D721Med (cell line): ENCODE measurements around the gene PYHIN1.
"Not testable (repeated sequence)": the region's sequence is repeated elsewhere in the genome, so short reads cannot be mapped to it uniquely, and the experiment has no call there.

Experiments used
- DNase-seq: peaks from one replicate; pipeline ENCODE4 v3.0.0; 2011; ENCODE audit warnings: low spot score; ENCODE audit not compliant: insufficient read length
- FAIRE-seq: peaks from 2 replicates; lab custom pipeline; 2011; peaks lifted over from hg19 to GRCh38; lab: Jason Lieb, UNC
- CTCF ChIP-seq: IDR thresholded peaks from 2 replicates; pipeline ENCODE4 v1.5.1; 2012; ENCODE audit warnings: mild to moderate bottlenecking, control low read depth; ENCODE audit not compliant: insufficient read depth; ENCODE audit errors: missing control alignments

The PYHIN1 gene

GRCh38 chr1:159009704-159010361, 78.5 kb downstream of the PYHIN1 start, which contains the start of gene IFI16:
Gene IFI16, plus strand, starts transcription at chr1:159009907. Its CDS starts 4,774 bp downstream, at chr1:159014681.
- FAIRE-seq = no peak
- TF ChIP-seq CTCF = no peak
- DNase-seq = no peak

GRCh38 chr1:159010391-159010790, 79.0 kb downstream of the PYHIN1 start:
- TF ChIP-seq CTCF = no peak
- DNase-seq = no peak
- no peak for FAIRE-seq

- not testable (repeated sequence) for DNase-seq, FAIRE-seq
Measured at GRCh38 chr1:159011001-159011400, 79.6 kb downstream of the PYHIN1 start.

GRCh38 chr1:159011751-159012150, 80.4 kb downstream of the PYHIN1 start:
- FAIRE-seq = no peak

GRCh38 chr1:159012495-159012894, 81.1 kb downstream of the PYHIN1 start:
- FAIRE-seq (no peak), DNase-seq (no peak)
- TF ChIP-seq CTCF = no peak

More at GRCh38 chr1:159011751-159012150, 80.4 kb downstream of the PYHIN1 start:
- no peak for TF ChIP-seq CTCF
- no peak for DNase-seq

GRCh38 chr1:159014003-159014571, 82.7 kb downstream of the PYHIN1 start:
- DNase-seq (no peak), FAIRE-seq (no peak)
- TF ChIP-seq CTCF = no peak

GRCh38 chr1:159014851-159015250, 83.5 kb downstream of the PYHIN1 start:
- no peak for TF ChIP-seq CTCF
- FAIRE-seq (no peak), DNase-seq (no peak)
